ENCODE results near the gene SPARC.

Gene SPARC

GRCh38 chr5:151662805-151663204, 23.9 kb downstream of the SPARC start:
- TF ChIP-seq GATA2 (IDR thresholded peaks at IDR 0.05; ENCODE audit: low read depth, low read length) (no peak), GATA3 (IDR thresholded peaks at IDR 0.05; ENCODE audit: low read depth, low read length) (no peak)

DNA sequence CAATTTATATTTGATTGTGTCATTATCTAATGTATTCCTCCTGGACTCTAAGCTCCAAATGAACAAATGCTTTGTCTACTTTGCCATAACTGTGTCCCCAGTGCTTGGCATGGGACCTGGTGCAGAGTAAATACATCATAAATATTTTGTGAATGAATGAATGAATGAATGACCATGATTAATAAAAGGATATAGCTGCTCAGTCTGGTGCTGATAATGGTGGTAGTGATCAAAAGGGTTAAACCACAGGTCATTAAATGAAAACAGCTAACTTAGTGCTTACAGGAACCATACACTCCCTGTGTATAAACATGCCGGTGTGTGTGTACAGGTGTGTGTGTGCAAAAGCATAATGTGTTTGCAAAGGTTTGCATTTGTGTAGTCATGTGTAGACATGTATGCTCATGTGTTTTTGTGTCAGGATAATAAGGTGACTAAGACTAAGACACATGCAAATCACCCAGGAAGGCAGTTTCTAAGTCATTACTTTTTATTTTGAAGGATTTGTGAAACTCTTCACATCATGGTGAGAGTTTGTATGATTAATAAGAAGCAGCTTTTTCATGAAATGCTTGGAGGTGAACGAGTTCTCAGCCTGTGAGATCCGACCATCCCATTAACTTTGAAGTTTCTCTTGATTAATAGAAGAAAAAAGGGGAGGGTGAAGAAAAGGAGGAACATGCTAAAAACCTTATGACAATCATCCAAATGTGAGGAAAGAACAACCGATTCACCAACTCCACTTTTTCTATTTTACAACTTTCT, 24.6 kb downstream of the SPARC start:
- no peak for TF ChIP-seq GATA3 (IDR thresholded peaks at IDR 0.05; ENCODE audit: low read depth, low read length)
- no peak for TF ChIP-seq GATA2 (IDR thresholded peaks at IDR 0.05; ENCODE audit: low read depth, low read length)

DNA sequence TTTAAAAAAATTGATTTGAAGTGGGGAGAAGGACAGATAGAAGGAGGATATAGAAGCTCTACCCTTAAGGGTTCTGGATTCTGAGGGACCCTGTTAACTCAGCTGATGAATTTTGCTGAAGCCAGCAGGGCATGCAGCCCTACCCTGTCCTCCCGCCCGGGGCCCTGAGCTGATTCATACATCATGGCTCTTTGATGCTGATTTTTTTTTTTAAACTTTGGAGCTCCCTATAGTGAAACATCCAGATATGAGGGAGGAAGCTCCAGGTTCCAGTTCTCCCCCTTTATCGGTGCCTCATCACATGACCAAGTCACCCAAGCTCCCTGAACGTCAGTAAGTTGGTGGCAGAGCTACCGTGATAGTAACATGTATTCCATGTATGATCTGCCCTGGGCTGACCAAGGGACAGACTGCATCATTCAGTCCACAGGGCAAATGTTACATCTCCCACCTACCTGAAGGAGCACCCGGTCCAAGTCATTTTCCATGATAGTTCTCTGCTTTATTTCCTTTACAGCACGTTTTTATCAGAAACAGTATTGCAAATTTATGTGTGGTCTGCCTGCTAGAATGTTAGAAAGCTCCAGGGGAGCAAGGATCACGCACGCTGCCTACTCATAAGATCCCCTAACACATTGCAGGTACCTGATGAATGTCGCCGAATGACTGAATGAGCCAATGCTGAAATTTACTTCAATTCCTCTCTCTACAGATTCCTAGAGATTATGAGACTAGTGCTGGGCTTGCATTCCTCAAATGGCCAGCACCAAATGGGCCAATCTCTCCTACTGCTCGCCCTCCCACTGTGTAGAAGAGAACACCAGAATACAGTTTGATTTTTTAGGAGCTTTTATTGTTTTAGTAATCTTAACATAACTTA, 25.9 kb downstream of the SPARC start:
- TF ChIP-seq GATA3 (IDR thresholded peaks at IDR 0.05; ENCODE audit: low read depth, low read length) (no peak), GATA2 (IDR thresholded peaks at IDR 0.05; ENCODE audit: low read depth, low read length) (no peak)

- TF ChIP-seq GATA3 (IDR thresholded peaks at IDR 0.05; ENCODE audit: low read depth, low read length) (no peak), GATA2 (IDR thresholded peaks at IDR 0.05; ENCODE audit: low read depth, low read length) (no peak)
Measured at GRCh38 chr5:151659001-151659754, 27.5 kb downstream of the SPARC start.

DNA sequence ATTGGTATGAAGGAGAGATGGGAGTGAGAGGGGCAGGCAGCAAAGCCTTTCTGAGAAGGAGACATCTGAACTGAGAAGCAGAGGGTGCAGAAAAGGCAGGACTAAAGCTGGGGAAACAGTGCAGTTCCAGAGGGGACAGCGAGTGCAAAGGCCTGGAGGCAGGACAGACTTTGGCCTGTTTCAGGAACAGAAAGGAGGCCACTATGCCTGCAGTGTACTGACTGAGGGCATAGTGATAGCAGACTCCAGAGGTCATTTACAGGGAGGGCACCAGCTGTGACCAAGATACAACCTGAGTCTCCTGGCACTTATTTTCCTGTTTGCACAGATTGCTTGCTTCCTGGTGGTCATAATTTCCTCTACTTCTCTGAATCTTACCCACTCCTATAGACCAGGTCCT, 29.6 kb downstream of the SPARC start:
- TF ChIP-seq GATA2 (IDR thresholded peaks at IDR 0.05; ENCODE audit: low read depth, low read length), result no peak
- no peak for TF ChIP-seq GATA3 (IDR thresholded peaks at IDR 0.05; ENCODE audit: low read depth, low read length)

DNA sequence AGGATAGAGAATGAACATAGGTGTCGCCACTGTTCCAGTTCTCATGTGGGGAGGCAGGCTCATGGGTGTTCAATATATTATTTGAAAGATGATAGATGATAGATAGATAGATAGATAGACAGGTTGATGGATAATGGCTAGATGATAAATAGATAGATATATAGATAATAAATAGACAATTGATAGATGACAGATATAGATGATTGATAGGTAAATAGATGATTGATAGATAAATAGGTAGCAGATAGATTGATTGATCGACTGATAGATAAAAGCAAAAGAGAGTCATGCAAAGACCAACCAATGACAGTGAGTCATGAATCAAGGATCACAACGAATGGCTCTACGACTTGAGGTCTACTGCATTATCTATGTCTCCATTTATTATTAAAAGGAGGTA, 30.4 kb downstream of the SPARC start:
- TF ChIP-seq GATA3 (IDR thresholded peaks at IDR 0.05; ENCODE audit: low read depth, low read length), result no peak
- no peak for TF ChIP-seq GATA2 (IDR thresholded peaks at IDR 0.05; ENCODE audit: low read depth, low read length)

- TF ChIP-seq GATA3 (IDR thresholded peaks at IDR 0.05; ENCODE audit: low read depth, low read length), result no peak
Measured at GRCh38 chr5:151651997-151652645, 34.6 kb downstream of the SPARC start.

GRCh38 chr5:151648988-151649387, 37.7 kb downstream of the SPARC start:
- TF ChIP-seq GATA2 (IDR thresholded peaks at IDR 0.05; ENCODE audit: low read depth, low read length) (no peak), GATA3 (IDR thresholded peaks at IDR 0.05; ENCODE audit: low read depth, low read length) (no peak)

- no peak for TF ChIP-seq GATA2 (IDR thresholded peaks at IDR 0.05; ENCODE audit: low read depth, low read length)
- TF ChIP-seq GATA3 (IDR thresholded peaks at IDR 0.05; ENCODE audit: low read depth, low read length), result no peak
Measured at GRCh38 chr5:151648089-151648488, 38.6 kb downstream of the SPARC start.

DNA sequence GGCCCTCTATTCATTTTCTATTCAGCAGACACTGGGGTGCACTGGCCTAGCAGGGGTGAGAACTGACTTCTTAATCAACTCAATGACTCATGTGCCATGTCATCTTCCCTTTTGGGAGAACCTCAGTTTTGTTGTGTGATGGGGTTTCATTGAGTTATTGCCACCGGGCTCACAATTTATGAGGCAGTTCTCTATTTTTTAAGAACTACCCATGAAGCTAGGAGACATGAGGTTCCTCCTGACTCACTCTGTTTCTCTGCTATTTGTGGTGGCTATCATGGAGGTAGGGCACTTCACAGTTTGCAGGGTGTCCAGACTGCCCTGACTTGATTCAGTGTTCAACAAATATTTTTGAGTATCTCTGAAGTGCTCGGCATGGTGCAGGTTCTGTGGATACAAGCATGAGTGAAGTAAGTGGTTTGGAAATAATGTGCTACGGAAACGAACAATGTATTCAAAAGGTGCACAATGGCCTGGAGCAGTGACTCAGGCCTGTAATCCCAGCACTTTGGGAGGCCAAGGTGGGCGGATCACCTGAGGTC, 39.3 kb downstream of the SPARC start:
- no peak for TF ChIP-seq GATA3 (IDR thresholded peaks at IDR 0.05; ENCODE audit: low read depth, low read length)
- no peak for TF ChIP-seq GATA2 (IDR thresholded peaks at IDR 0.05; ENCODE audit: low read depth, low read length)

DNA sequence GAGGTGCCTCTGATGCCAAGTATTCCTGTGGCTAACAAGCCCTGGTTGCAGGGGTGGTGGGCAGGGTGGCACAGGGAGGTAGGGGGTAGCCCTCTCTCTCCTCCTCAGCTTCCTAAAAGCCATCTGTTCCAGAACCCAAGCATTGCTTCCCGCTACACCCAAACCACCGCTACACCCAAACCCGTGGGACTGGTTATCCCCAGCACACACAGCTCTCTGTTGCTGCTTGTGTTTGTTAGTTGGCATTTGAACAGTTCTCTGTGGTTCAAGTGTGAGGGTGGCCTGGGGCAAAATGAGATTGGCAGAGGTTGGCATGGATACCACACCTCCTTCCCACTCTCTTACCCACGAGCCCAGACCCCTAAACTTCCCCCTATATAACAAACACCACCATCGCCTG, 40.4 kb downstream of the SPARC start:
- TF ChIP-seq GATA2 (IDR thresholded peaks at IDR 0.05; ENCODE audit: low read depth, low read length), result no peak
- no peak for TF ChIP-seq GATA3 (IDR thresholded peaks at IDR 0.05; ENCODE audit: low read depth, low read length)

GRCh38 chr5:151643388-151643787, 43.3 kb downstream of the SPARC start:
- no peak for TF ChIP-seq GATA2 (IDR thresholded peaks at IDR 0.05; ENCODE audit: low read depth, low read length)
- TF ChIP-seq GATA3 (IDR thresholded peaks at IDR 0.05; ENCODE audit: low read depth, low read length), result no peak

DNA sequence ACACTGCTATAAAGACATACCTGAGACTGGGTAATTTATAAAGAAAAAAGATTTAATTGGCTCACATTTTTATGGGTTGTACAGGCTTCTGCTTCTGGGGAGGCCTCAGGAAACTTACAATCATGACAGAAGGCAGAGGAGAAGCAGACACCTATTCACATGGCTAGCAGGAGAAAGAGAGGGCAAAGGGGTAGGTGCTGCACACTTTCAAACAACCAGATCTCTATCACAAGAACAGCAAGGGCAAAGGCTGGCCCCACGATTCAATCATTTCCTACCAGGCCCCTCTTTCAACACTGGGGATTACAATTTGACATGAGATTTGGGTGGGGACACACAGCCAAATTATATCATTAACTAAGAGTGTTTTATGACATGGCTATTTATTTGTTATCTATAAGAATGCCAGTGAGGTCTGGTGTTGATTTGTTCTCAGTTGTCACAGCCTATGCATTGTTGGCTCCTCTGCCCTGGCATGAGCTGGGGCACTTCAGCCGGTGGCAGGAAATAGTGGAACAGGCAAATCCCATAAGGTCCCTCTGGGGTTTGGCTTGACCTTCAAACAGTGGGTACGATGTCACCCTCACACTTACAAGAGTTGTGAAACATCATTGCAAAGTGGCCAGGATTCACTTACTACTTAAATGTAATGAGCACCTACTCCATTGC, 44.1 kb downstream of the SPARC start:
- TF ChIP-seq GATA3 (IDR thresholded peaks at IDR 0.05; ENCODE audit: low read depth, low read length) (no peak), GATA2 (IDR thresholded peaks at IDR 0.05; ENCODE audit: low read depth, low read length) (no peak)

All from SH-SY5Y (cell line).